T-helper 1 cell (primary cell): ENCODE measurements around the gene NPBWR2.
"Not testable (repeated sequence)": the region's sequence is repeated elsewhere in the genome, so short reads cannot be mapped to it uniquely, and the experiment has no call there.

Experiments used
- DNase-seq, 5 donors: peaks; one replicate each; pipeline ENCODE4 v3.0.0-alpha.2; 2012 to 2020

The NPBWR2 gene

GRCh38 chr20:64143018-64143801 is 35.8 kb upstream of the NPBWR2 start:
- DNase-seq = no peak

DNA sequence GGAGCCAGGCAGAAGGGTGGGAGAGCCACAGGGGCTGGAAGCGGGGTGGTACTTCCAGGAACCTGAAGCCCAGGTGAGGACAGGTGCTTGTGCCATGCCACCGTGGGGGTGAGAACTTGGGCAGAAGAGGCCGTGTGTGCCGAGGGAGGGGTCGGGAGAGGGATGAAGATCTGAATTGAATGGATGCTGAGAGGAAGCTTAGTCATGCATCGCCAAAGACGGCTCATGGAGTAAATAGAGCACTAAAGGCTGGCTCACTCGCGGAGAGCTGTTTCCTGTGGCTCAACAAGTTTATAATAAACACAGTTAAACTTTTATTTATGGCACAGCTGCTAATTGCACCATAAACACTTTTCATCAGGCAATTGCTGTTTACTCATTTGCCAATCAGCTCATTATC is 35.2 kb upstream of the NPBWR2 start:
- no peak for DNase-seq

- DNase-seq = no peak
Measured at GRCh38 chr20:64140956-64141355, 33.6 kb upstream of the NPBWR2 start.

- DNase-seq = no peak
Measured at GRCh38 chr20:64140061-64140931, 32.9 kb upstream of the NPBWR2 start.

DNA sequence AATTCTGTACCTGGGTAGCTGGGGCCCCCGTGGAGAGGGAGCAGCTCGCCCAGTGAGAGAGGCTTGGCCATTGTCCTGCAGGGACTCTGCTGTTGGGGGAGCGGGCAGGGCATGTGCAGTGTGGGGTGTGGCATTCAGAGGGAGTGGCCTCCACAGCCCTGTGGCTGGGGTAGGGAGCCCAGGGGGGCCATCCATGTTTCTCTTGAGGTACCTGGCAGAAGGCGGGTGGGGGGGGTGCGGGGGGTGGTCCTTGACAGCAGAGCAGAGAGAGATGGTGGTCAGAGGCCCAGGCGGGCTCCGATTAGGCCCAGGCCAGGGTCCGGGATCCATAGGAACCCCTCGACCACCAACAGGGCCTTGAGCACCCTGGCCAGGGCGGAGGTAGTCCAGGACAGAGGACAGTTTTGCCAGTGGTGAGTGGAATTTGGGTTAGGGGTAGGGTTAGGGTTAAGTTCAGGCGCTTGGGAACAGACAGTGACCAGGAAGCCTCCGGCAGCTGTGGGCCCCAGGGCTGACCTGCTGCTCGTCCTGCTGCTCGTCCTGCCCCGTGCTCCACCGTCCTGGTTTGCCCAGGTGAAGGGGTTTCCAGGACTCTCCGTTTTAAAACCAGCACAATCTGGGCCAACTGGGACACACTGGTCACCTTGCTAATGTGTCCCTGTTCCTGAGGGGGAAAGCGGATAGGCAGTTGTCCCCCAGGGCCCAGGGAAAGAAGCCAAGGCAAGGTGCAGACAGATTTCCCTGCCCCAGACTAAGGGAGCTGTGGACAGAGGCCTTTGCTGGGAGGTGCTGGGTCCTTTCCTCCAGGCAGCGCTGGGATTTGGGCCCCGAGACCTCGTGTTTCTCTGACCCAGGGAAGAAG is 32.1 kb upstream of the NPBWR2 start:
- DNase-seq = no peak

DNA sequence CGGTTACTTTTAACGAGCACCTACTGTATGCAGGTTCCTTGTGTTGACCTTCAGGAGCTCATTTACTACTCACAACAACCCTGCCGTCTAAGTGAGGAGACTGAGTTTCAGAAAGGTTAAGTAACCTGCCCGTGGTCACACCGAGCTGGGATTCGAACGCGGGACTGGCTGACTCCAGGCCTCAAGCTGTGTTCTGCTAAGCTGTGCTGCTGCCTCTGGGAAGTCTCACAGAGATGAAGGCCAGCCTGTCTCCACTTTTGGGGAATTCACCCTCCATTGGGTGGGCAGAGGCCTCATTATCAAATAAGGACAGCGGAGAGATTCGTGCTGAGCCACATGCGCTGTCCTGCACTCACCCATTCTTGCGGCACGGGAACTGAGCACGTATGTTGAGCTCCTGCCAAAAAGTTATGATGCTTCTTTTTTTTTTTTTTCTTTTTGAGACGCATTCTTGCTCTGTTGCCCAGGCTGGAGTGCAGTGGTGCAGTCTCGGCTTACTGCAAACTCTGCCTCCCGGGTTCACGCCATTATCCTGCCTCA is 31.0 kb upstream of the NPBWR2 start:
- DNase-seq = no peak

DNA sequence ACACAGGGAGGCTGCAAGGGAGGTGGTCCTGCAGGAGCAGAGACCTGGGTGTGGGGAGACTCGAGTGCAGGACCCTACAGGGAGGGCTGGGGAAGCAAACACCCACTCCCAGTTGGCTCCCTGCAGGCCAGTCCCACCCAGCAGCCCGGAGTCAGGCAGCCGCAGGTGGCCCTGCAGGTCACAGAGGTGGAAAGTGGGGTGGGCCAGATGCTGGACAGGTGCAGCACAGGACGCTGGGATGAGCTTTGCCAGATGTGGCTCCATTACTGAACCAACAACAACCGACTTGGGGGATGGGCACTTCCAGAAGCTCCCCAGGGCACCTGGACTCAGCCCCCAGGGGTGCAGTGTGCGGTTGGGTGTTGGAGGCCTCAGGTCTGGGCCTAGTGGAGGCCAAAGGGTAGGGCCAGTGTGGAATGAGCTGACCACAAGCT is 30.2 kb upstream of the NPBWR2 start:
- DNase-seq = no peak

DNA sequence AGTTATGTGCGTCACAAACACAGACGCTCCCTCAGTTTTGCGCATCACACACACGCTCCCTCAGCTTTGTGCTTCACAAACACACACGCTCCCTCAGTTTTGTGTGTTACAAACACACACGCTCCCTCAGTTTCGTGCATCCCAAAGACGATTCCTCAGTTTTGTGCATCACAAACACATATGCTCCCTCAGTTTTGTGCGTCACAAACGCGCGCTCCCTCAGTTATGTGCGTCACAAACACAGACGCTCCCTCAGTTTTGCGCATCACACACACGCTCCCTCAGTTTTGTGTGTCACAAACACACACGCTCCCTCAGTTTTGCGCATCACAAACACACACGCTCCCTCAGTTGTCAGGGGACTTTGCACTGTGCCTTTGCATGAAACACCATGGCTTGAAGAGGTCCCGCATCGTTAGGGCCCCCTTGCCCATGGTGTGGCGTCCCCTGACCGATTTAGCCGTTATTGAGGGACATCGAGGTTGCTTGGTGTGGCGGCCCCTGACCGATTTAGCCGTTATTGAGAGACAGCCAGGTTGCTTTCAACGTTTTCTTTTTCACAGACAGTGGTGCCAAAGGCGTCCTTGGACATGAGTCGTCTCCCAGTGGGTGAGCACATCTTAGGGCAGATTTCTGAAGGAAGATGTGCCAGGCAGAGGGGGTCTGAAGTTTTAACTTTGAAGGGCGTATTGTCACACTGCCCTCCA is 28.8 kb upstream of the NPBWR2 start:
- no peak for DNase-seq

GRCh38 chr20:64134744-64135143 is 27.4 kb upstream of the NPBWR2 start:
- not testable (repeated sequence) for DNase-seq

DNA sequence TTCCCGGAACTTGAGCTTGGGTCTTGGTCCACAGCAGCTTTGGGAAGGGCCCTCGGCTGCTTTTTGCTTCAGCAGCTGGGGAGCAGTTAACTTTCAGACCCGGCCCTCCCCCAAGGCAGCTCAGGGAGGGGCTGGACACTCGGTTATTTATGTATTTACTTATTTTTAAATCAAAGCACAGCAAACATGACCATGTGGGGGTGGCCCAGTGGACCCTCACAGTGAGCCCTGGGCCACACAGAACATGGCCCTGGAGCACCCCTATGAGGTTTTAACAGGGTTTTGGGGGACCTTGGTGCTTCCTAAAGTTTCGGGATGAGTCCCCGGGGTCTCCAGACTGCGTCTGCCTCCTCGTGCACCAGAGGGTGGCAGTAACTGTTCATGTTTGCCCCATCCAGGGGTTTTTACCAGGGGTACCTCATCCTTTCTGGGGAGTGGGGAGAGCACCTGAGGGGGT is 26.6 kb upstream of the NPBWR2 start:
- no peak for DNase-seq

GRCh38 chr20:64131406-64131805 is 24.0 kb upstream of the NPBWR2 start:
- DNase-seq = no peak

DNA sequence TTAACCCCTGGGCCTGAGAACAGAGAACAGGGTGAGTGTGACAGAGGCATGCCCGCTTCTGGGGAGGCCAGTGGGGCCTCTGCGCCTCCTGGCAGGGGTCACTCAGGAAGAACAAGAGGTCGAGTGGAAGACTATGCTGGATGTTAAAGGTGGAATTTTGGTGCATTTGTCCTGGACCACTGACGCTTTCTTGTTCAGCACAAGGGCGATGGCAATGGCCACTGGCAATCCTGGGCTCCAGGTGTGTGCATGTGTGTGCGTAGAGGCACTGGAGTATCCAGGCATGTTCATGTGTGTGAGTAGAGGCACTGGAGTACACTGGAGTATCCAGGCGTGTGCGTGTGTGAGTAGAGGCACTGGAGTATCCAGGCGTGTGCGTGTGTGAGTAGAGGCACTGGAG is 23.5 kb upstream of the NPBWR2 start:
- DNase-seq = no peak

DNA sequence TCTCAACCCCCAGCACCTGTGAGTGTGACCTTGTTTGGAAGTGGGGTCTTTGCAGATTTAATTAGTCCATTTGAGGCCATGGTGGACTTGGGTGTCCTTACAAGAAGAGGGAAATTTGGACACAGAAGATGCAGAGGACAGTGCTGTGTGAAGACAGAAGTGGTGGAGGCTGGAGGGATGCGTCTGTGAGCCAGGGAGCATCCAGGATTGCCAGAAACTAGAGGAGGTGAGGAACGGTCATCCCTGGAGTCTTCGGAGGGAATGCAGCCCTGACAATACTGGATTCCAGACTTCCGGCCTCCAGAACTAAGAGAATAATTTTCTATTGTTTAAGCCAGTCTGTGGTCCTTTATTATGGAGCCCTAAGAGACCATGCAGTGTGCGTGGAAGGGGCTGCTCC is 22.9 kb upstream of the NPBWR2 start:
- no peak for DNase-seq

- DNase-seq = no peak
Measured at GRCh38 chr20:64129146-64129782, 21.9 kb upstream of the NPBWR2 start.

DNA sequence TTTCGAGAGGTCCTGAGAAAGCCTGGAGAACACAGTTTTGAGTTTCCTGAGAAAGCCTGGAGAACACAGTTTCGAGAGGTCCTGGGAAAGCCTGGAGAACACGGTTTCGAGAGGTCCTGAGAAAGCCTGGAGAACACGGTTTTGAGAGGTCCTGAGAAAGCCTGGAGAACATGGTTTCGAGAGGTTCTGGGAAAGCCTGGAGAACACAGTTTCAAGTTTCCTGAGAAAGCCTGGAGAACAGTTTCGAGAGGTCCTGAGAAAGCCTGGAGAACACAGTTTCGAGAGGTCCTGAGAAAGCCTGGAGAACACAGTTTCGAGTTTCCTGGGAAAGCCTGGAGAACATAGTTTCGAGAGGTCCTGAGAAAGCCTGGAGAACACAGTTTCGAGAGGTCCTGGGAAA is 16.2 kb upstream of the NPBWR2 start:
- DNase-seq = not testable (repeated sequence)

- DNase-seq = not testable (repeated sequence)
Measured at GRCh38 chr20:64122927-64123326, 15.6 kb upstream of the NPBWR2 start.

GRCh38 chr20:64121586-64121985 is 14.2 kb upstream of the NPBWR2 start:
- DNase-seq = no peak

DNA sequence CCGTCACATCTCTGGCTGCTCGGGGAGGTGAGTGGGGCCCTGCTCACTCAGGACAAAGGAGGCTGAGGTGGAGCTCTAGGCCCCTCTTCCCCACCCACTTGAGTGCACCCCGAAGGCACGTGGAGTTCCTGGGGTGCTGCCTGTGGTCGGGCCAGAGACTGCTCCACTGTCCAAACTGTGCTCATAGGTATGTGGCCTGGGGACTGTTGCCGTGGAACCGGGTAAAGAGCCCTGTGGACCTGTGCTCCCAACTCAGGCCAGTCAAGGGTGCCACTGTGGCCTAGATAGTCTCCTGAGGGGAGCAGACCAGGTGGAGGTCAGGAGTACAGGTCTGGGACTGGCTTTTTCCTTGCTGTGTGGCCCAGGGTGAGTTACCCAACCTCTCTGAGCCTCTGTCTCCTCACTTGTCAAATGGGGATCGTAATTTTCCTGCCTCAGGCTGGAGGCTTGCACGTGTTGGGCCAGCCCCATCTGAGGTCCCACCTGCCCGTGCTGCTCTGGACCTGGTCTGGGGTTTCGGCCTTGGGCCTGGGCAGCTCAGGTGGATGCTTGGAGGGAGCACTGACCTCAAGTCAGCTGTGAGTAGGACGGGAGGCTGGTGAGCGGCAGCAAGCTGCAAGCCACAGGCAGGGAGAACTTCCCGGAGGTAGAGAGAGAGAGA is 12.4 kb upstream of the NPBWR2 start:
- no peak for DNase-seq

- no peak for DNase-seq
Measured at GRCh38 chr20:64119301-64119680, 11.9 kb upstream of the NPBWR2 start.

- DNase-seq = not testable (repeated sequence)
Measured at GRCh38 chr20:64117432-64117777, 10.0 kb upstream of the NPBWR2 start.
